Stomach smooth muscle (tissue), 2 donors: Measurements from ENCODE around the gene SSBP2.
"Not testable (repeated sequence)": the region's sequence is repeated elsewhere in the genome, so short reads cannot be mapped to it uniquely, and the experiment has no call there.

Experiments used
- H3K27ac ChIP-seq: one replicate; pipeline ENCODE4 v1.7.0; 2013; ENCODE audit warnings: mild to moderate bottlenecking, low read length, inconsistent platforms
- H3K27me3 ChIP-seq, 2 donors: one replicate each; pipeline ENCODE4 v1.7.0; 2013; ENCODE audit warnings: low read length in 2 of 2; ENCODE audit not compliant: insufficient read depth in 2 of 2, control insufficient read depth in 1 of 2
- H3K36me3 ChIP-seq, 2 donors: one replicate each; pipeline ENCODE4 v1.7.0; 2013; ENCODE audit warnings: low read length in 2 of 2; ENCODE audit not compliant: control insufficient read depth in 2 of 2, insufficient read depth in 2 of 2
- H3K4me1 ChIP-seq: one replicate; pipeline ENCODE4 v1.7.0; 2013; ENCODE audit warnings: low read length; ENCODE audit not compliant: control insufficient read depth, insufficient read depth
- H3K4me3 ChIP-seq, 2 donors: one replicate each; pipeline ENCODE4 v1.7.0; 2013; ENCODE audit warnings: low read length in 2 of 2
- H3K9ac ChIP-seq, 2 donors: one replicate each; pipeline ENCODE4 v1.7.0; 2013; ENCODE audit warnings: low read length in 2 of 2, mild to moderate bottlenecking in 1 of 2
- H3K9me3 ChIP-seq, 2 donors: one replicate each; pipeline ENCODE4 v1.7.0; 2013; ENCODE audit warnings: low read length in 2 of 2; ENCODE audit not compliant: control insufficient read depth in 2 of 2
- donor health status: healthy.
- donor health status: Pancreatic carcinoma.

Gene SSBP2

DNA sequence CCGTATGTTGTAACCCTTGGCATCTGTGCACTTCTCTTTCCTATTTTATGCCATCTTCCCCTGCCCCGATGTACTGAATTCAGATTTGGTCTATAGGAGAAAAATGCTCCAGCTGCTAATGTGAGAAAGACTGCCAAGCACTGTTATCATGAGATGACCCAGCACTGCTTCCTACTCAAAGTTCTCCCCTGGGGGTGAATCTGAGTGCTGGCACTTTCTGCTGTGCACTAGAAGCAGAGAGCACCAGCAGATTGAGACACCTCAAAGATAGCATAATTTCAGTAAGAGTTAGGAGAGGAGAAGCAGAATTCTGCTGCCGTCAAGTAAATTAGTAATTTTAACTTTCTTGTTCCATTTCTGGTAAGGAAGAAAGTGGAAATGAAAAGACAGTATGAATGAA is 264.2 kb downstream of the SSBP2 start:
- Histone ChIP-seq H3K27me3 (no peaks in the 10 kb centered on the region), H3K9ac (no peak overlapping the region), H3K27ac (no peak overlapping the region), H3K36me3 (no peaks in the 10 kb centered on the region), H3K9me3 (no peaks in the 10 kb centered on the region), H3K4me3 (no peak overlapping the region), H3K4me1 (no peaks in the 10 kb centered on the region)

- Histone ChIP-seq H3K4me3 (no peak overlapping the region), H3K36me3 (no peaks in the 10 kb centered on the region), H3K27me3 (no peaks in the 10 kb centered on the region), H3K9me3 (no peaks in the 10 kb centered on the region), H3K4me1 (no peaks in the 10 kb centered on the region), H3K27ac (no peak overlapping the region), H3K9ac (no peak overlapping the region)
Observed at GRCh38 chr5:81482595-81482994, 268.3 kb downstream of the SSBP2 start.

- not testable (repeated sequence) for H3K27ac ChIP-seq, H3K9me3 ChIP-seq, H3K9ac ChIP-seq, H3K4me1 ChIP-seq, H3K27me3 ChIP-seq, H3K4me3 ChIP-seq
- peaks cover 12 to 15% of the 10 kb centered on the region in 2 donors for H3K36me3 ChIP-seq
Observed at GRCh38 chr5:81473395-81473794, 277.5 kb downstream of the SSBP2 start.

GRCh38 chr5:81469676-81470075 is 281.2 kb downstream of the SSBP2 start:
- peaks cover 11 to 12% of the 10 kb centered on the region in 2 donors for H3K36me3 ChIP-seq

GRCh38 chr5:81450940-81451339 is 300.0 kb downstream of the SSBP2 start:
- no peak overlapping the region for H3K4me3 ChIP-seq
- no peaks in the 10 kb centered on the region for H3K4me1 ChIP-seq
- no peak overlapping the region for H3K9ac ChIP-seq
- peaks cover 0 to 2% of the 10 kb centered on the region in 2 donors for H3K36me3 ChIP-seq
- no peak overlapping the region for H3K27ac ChIP-seq
- no peaks in the 10 kb centered on the region for H3K27me3 ChIP-seq
- H3K9me3 ChIP-seq: no peaks in the 10 kb centered on the region

More at GRCh38 chr5:81469676-81470075, 281.2 kb downstream of the SSBP2 start:
- H3K4me3 ChIP-seq: no peak overlapping the region
- no peaks in the 10 kb centered on the region for H3K27me3 ChIP-seq
- no peak overlapping the region for H3K9ac ChIP-seq
- no peak overlapping the region for H3K27ac ChIP-seq
- H3K9me3 ChIP-seq: no peaks in the 10 kb centered on the region
- H3K4me1 ChIP-seq: no peaks in the 10 kb centered on the region

DNA sequence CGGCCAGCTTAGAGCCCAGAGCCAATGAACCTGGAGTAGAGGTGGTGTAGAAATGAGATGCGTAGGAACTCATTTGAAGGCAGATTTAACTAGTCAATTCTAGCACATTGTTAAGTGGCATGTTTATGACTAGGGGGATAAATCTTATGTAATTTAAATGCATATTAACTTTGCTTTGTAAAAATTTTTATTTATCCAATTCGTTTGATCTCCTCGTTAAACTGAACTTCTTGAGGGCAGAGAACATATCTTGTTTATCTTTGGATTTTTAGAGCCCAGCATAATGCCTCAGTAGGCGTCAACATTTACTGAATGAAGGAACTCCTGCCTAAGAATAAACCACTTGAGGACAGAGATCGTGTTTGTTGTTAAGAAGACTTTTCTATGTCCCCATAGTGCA is 315.9 kb downstream of the SSBP2 start:
- Histone ChIP-seq H3K4me3 (no peak overlapping the region), H3K27me3 (no peaks in the 10 kb centered on the region), H3K36me3 (no peaks in the 10 kb centered on the region), H3K9me3 (no peaks in the 10 kb centered on the region), H3K9ac (no peak overlapping the region), H3K4me1 (no peaks in the 10 kb centered on the region), H3K27ac (no peak overlapping the region)

DNA sequence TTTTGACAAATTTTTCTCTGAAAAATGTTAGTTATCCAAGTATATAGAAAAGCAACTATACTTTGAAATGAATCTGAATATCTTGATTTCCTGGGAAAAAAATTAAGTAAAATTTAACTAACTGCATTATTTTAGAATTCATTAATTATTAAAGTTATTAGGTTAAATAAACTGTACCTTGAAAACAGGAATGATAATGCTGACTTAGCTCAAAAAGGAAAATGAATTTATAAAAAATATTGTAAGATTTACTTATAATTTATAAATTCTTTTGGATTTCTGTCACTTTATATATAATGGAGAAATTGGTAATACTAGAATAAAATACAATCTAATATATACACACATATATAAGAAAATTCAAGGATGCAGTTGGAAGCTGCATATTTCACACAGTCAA is 320.9 kb downstream of the SSBP2 start:
- no peak overlapping the region for H3K27ac ChIP-seq
- no peak overlapping the region for H3K9ac ChIP-seq
- H3K36me3 ChIP-seq: no peaks in the 10 kb centered on the region
- H3K27me3 ChIP-seq: no peaks in the 10 kb centered on the region
- no peaks in the 10 kb centered on the region for H3K9me3 ChIP-seq
- peaks cover 10% of the 10 kb centered on the region for H3K4me1 ChIP-seq
- no peak overlapping the region for H3K4me3 ChIP-seq

- Histone ChIP-seq H3K27me3 (no peaks in the 10 kb centered on the region), H3K9me3 (no peaks in the 10 kb centered on the region), H3K27ac (no peak overlapping the region), H3K4me3 (no peak overlapping the region), H3K9ac (no peak overlapping the region), H3K4me1 (peaks cover 10% of the 10 kb centered on the region), H3K36me3 (no peaks in the 10 kb centered on the region)
Observed at GRCh38 chr5:81429363-81429762, 321.5 kb downstream of the SSBP2 start.

- no peak overlapping the region for H3K9ac ChIP-seq
- H3K27ac ChIP-seq: no peak overlapping the region
- no peaks in the 10 kb centered on the region for H3K27me3 ChIP-seq
- peaks cover 10% of the 10 kb centered on the region for H3K4me1 ChIP-seq
- no peak overlapping the region for H3K4me3 ChIP-seq
- no peaks in the 10 kb centered on the region for H3K36me3 ChIP-seq
- no peaks in the 10 kb centered on the region for H3K9me3 ChIP-seq
Observed at GRCh38 chr5:81428861-81429260, 322.0 kb downstream of the SSBP2 start.

DNA sequence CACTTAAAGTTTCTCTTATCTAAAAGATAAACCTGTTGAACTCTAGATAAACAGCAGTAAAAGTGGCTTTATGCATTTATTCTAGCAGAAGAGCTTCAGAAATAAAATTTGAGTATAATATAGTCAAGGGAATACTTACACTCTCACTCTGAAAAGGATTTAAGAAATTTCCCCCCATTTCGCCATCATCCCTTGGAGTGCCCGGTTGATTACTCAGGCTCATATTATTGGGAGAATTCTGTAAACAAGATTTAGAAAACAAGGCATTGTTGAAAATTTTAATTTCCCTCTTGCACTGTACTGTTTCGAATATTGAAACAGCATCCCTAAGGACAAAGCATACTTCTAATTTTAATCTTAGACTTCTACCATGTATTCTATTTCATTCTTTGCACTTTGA is 322.5 kb downstream of the SSBP2 start:
- no peak overlapping the region for H3K9ac ChIP-seq

DNA sequence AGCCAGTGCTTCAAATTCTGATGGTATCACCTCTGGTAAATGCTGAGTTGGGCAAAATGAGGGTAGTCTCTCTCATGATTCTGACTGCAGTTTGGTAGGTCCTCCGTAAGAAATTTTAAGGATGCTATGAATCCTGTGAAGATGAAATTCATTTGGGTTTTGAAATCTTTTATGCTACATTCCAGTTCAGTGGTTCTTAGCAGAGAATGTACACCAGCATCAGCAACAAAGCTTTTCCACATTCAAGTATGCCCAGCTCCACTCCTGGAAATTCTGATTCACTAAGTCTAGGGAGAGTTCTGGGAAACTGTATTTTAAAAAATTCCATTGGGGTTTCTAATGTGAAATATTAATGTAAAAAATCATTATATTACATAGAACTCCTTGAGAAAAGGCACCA is 323.3 kb downstream of the SSBP2 start:
- H3K9ac ChIP-seq: no peak overlapping the region
- no peak overlapping the region for H3K4me3 ChIP-seq
- H3K27me3 ChIP-seq: no peaks in the 10 kb centered on the region
- no peaks in the 10 kb centered on the region for H3K9me3 ChIP-seq
- no peaks in the 10 kb centered on the region for H3K36me3 ChIP-seq
- peaks cover 10% of the 10 kb centered on the region for H3K4me1 ChIP-seq
- H3K27ac ChIP-seq: no peak overlapping the region

More for the DNA sequence above, 322.5 kb downstream of the SSBP2 start:
- Histone ChIP-seq H3K27ac (no peak overlapping the region), H3K27me3 (no peaks in the 10 kb centered on the region), H3K9me3 (no peaks in the 10 kb centered on the region), H3K36me3 (no peaks in the 10 kb centered on the region), H3K4me3 (no peak overlapping the region), H3K4me1 (peaks cover 10% of the 10 kb centered on the region)
